Activated CD4-positive, alpha-beta T cell treated with anti-CD3 and anti-CD28 coated beads for 24 hours (primary cell): Measurements from ENCODE around the gene ALG9.
"Not testable (repeated sequence)": the region's sequence is repeated elsewhere in the genome, so short reads cannot be mapped to it uniquely, and the experiment has no call there.

Experiments used
- DNase-seq, 2 donors: peaks; one replicate each; pipeline ENCODE4 v3.0.0-alpha.2; 2020; ENCODE audit warnings: low read depth in 2 of 2

Gene ALG9

DNA sequence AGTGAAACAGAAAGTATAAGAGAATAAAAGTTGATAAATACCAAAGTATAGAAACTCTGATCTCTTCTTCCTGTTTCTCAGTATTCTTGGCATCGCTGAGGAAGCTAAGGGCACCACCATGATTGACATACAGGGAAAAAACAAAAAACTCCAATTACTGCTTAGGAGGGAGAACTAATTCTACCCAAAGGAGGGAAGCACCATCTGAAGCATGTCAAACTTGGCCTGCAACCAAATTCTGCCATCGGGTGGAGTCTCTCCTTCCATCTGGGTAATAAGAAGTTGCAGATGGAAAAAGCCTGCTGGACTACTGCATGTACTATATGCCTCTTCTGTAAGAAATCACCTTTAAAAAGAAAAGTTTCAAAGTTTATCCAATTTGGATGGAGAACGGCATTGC is 74.7 kb downstream of the ALG9 start:
- no peak for DNase-seq

- DNase-seq: no peak
Observed at GRCh38 chr11:111795334-111795985, 75.9 kb downstream of the ALG9 start.

DNA sequence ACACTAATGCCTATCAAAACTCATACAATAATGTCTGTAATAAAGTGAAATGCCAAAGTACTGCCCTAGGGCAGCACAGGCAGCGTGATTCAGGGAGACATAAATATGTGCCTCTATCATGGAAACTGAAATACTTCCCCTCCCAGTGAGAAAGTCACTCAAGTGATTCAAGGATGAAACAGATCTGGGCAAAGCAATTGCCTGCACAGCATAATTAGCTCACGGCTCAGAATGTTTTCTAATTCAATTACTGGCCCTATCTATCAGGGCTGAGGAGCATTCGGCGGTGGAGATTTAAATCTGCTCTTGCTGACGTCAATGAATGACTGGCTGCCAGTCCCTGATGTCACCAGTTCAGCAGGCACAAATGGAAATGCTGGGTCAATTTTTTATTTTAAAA is 77.5 kb downstream of the ALG9 start:
- DNase-seq: no peak

- no peak for DNase-seq
Observed at GRCh38 chr11:111792955-111793500, 78.4 kb downstream of the ALG9 start.

GRCh38 chr11:111792314-111792713 is 79.1 kb downstream of the ALG9 start:
- no peak for DNase-seq

- no peak for DNase-seq
Observed at GRCh38 chr11:111788464-111788863, 82.9 kb downstream of the ALG9 start.

- DNase-seq: no peak
Observed at GRCh38 chr11:111788051-111788450, 83.3 kb downstream of the ALG9 start.

DNA sequence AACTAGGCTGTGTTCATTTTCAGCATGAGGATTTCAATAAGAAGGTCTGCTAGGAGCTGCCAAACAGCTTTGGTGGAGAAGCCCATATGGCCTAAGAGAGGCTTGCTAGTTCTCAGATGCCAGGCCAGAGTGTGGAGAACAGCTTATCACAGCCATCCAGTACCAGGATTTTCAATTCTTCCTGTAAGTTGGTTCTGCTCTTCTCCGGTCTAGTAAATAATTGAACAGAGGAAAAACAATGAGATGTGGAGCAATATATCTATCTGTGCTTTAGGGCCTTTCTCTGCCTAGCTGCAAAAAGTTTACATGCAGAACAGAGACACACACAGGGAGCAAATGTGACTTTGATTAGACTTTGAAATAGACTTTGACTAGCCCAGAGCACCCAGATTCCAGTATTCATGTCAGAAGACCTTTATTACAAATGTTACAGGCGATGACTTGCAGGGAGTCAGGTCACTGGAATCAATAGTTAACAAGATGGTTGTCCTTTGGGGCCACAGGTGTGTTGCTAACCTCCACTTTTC is 85.4 kb downstream of the ALG9 start:
- DNase-seq: no peak

- DNase-seq: no peak
Observed at GRCh38 chr11:111785076-111785475, 86.3 kb downstream of the ALG9 start.

DNA sequence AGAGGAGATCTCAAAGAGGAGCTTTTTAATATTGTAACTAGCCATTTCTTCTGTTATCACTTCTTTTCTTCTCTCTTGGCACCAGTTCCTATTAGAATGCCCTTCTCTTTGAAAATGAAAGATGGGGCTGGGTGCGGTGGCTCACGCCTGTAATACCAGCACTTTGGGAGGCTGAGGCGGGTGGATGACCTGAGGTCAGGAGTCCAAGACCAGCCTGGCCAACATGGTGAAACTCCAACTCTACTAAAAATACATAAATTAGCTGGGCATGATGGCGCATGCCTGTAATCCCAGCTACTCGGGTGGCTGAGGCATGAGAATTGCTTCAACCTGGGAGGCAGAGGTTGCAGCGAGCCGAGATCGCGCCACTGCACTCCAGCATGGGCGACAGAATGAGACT is 87.1 kb downstream of the ALG9 start:
- DNase-seq: not testable (repeated sequence)

- no peak for DNase-seq
Observed at GRCh38 chr11:111782109-111782741, 89.2 kb downstream of the ALG9 start.

DNA sequence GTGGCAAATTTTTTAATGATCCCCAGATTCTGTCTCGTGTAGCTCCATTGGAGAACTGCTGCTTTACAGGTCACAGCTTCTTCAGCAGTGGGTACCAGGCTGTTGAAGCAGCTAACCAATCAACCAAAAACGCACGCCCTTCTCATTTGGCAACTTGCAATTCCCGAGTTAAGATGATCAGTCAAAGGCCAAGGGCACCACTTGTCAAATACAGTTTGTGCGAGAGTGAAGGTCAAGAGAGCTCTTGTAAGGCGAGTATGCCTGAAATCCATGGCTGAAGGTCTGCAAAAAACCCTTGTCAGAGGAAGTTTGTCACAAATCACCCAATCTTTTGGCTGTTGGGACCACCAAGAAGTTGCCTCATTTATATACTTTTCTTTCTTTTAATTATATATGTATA is 92.3 kb downstream of the ALG9 start:
- DNase-seq: no peak

GRCh38 chr11:111778047-111778558 is 93.3 kb downstream of the ALG9 start:
- DNase-seq: no peak

DNA sequence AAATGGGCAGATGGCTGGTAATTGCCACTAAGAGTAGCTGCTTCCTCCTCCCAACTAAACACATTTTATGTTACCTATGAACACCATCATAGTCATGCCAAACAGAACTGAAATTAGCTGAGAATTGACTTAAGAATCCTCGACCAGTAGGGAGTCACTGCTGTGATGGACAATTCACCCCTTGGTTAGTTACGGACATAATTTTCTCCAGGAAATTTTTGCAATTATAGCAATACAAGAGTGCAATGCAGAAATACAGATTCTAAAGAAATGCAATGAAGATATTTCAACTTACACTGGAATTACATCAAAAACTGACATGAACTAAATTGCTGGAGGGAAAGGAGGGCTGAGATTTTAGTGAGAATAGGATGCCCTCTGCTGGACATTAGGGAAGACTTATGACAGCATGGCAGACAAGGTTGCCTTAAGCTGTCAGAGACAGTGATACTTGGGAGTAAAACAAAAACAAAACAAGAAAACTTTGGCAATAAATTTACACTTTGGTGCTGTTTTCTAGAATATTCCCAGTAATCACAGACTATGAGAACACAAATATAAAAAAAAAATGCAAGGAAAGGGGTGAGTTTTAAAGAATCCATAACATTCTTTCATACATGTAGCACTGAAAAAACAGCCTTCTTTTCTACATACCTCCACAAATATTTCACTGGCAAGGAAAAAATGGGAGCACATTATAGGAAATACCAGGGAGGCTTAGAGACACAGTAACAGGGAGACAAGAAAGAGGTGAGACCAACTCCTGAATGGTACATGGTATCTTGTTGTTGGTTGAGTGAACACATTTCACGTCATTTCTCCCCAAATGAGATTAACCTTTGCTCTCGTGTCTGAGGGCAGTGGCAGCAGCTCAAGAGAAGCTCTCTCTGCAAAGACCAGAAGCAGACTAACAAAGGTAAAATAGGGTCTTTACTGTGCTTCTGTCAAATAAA is 94.0 kb downstream of the ALG9 start:
- DNase-seq: no peak

DNA sequence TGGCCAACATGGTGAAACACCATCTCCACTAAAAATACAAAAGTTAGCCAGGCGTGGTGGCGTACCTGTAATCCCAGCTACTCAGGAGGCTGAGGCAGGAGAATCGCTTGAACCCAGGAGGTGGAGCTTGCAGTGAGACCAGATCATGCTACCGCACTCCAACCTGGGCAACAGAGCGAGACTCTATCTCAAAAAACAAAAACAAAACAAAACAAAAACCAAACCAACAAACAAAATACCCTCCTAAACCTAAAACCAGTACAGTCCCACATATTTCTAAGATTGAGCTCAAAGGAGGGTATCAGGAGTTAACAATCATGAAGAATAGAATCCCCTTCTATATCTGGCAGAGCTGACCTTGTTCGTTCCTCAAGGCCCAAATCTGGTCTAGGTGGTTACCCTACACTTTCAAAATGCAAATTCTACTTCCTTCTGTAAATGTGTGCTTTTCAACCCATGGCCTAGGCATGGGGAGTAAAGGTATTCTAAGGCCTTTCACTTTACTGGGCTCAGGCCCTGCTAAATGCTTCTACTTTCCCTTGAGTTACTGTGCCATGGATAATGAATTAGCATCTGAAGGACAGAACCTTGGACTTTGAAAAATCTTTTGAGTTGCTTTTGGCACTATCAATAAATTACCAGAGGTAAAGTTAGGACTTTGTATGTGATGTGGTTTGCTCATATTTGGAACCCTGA is 94.8 kb downstream of the ALG9 start:
- no peak for DNase-seq

GRCh38 chr11:111774955-111775710 is 96.2 kb downstream of the ALG9 start:
- DNase-seq: no peak

DNA sequence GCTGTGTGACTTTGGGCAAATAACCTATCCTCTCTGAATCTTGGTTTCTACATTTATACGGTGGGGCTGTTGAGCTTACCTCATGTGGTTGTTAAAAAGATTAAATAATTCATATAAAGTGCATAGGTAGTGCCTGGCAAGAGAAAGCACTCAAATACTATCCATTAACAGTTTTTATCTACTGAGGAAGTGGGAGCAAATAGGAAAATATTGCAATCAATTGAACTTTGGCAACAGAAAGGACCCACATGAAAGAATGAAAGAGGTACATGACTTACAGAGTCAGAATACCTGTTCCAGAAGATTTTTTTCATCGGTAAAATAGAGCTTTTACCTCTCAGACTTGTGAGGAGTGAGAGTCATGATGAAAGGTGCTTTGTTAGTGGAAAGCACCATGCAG is 98.8 kb downstream of the ALG9 start:
- no peak for DNase-seq

DNA sequence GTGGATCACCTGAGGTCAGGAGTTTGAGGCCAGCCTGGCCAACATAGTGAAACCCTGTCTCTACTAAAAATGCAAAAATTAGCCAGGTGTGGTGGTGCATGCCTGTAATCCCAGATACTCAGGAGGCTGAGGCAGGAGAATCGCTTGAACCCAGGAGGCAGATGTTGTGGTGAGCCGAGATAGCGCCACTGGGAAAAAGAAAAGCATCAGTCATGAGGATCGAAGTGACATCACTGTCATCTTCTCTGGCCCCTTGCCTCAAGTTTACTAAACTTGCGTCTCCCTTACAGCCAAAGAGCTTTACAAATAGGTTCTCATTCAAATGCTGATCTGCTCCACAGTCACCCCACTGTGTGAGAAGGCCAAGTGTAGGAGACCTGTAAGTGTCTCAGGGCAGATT is 100.2 kb downstream of the ALG9 start:
- not testable (repeated sequence) for DNase-seq

GRCh38 chr11:111770581-111771134 is 100.7 kb downstream of the ALG9 start:
- DNase-seq: no peak

- no peak for DNase-seq
Observed at GRCh38 chr11:111766834-111767142, 104.6 kb downstream of the ALG9 start.
